SK-N-SH (cell line): Measurements from ENCODE around the gene FRMD1. TPM values are rescaled to one million over a fixed set of nuclear protein-coding genes. Genes with fewer than 3 reads are reported as not detected.

Experiments used
- CTCF ChIA-PET: fragments of 300-600, 350-600 bp; formaldehyde crosslinking; extraction: SDS; loops from one replicate; lab custom pipeline; 2021; lab: Yijun Ruan, JAX
- POLR2A ChIA-PET: fragments of 350-600 bp; sonication (Branson Sonifier 250); formaldehyde crosslinking; extraction: SDS; loops from one replicate; lab custom pipeline; 2020; ENCODE audit warnings: antibody characterized with exemption, inconsistent platforms; lab: Yijun Ruan, JAX
- DNase-seq: peaks from one replicate; pipeline ENCODE4 v3.0.0; 2012
- H2AFZ ChIP-seq: fragments of 200-600 bp; sonication (generic); 2 replicates; pipeline ENCODE4 v1.8.1; 2016; ENCODE audit warnings: antibody characterized with exemption, mild to moderate bottlenecking, low read depth
- H3F3A ChIP-seq: fragments of 200-600 bp; sonication (generic); replicated peaks from 2 replicates; pipeline ENCODE3; 2016; ENCODE audit warnings: antibody characterized with exemption, mild to moderate bottlenecking; ENCODE audit not compliant: insufficient read depth
- H3K27ac ChIP-seq, 2 experiments: fragments of 200-500 bp in 1 of 2; fragments of 200-600 bp in 1 of 2; sonication (Bioruptor generic) in 1 of 2; sonication (generic), shearing (Covaris generic) in 1 of 2; 2 replicates each; pipeline versions ENCODE4 v1.5.1 to v1.6.1; 2014 to 2016; ENCODE audit warnings: low read depth in 2 of 2, inconsistent platforms in 1 of 2, low read length in 1 of 2, mild to moderate bottlenecking in 1 of 2, mixed read lengths in 1 of 2
- H3K27me3 ChIP-seq: fragments of 200-600 bp; sonication (generic), shearing (Covaris generic); 2 replicates; pipeline ENCODE4 v1.6.1; 2016; ENCODE audit warnings: mixed run types; ENCODE audit not compliant: insufficient read depth
- H3K36me3 ChIP-seq, 2 experiments: fragments of 200-500 bp in 1 of 2; fragments of 200-600 bp in 1 of 2; sonication (Bioruptor generic) in 1 of 2; sonication (generic) in 1 of 2; replicated peaks in 1 of 2; 2 replicates each; pipeline versions ENCODE3 to v1.5.1; 2014 to 2016; ENCODE audit warnings: low read length in 1 of 2, mild to moderate bottlenecking in 1 of 2; ENCODE audit not compliant: insufficient read depth in 2 of 2, control insufficient read depth in 1 of 2
- H3K4me1 ChIP-seq, 2 experiments: fragments of 200-500 bp in 1 of 2; fragments of 200-600 bp in 1 of 2; sonication (Bioruptor generic) in 1 of 2; sonication (generic), shearing (Covaris generic) in 1 of 2; 2 replicates each; pipeline versions ENCODE4 v1.5.1 to v1.6.1; 2014 to 2016; ENCODE audit warnings: low read depth in 1 of 2, low read length in 1 of 2, mixed run types in 1 of 2; ENCODE audit not compliant: insufficient read depth in 2 of 2, control insufficient read depth in 1 of 2
- H3K4me2 ChIP-seq: fragments of 200-600 bp; sonication (generic), shearing (Covaris generic); 2 replicates; pipeline ENCODE4 v1.6.1; 2017; ENCODE audit warnings: mixed run types
- H3K4me3 ChIP-seq, 2 experiments: fragments of 200-500 bp in 1 of 2; fragments of 200-600 bp in 1 of 2; sonication (Bioruptor generic) in 1 of 2; sonication (generic), shearing (Covaris generic) in 1 of 2; 2 replicates each; pipeline versions ENCODE4 v1.5.1 to v1.8.1; 2014 to 2016; ENCODE audit warnings: low read depth in 2 of 2, inconsistent platforms in 1 of 2, low read length in 1 of 2, mild to moderate bottlenecking in 1 of 2, mixed read lengths in 1 of 2, moderate library complexity in 1 of 2
- H3K79me2 ChIP-seq: fragments of 200-600 bp; sonication (generic); 2 replicates; pipeline ENCODE4 v1.8.1; 2017; ENCODE audit warnings: mild to moderate bottlenecking; ENCODE audit not compliant: insufficient read depth
- H3K9ac ChIP-seq: fragments of 200-600 bp; sonication (generic); 2 replicates; pipeline ENCODE4 v1.6.1; 2017; ENCODE audit warnings: mixed run types
- H3K9me2 ChIP-seq: fragments of 200-600 bp; sonication (generic); 2 replicates; pipeline ENCODE4 v1.6.1; 2017; ENCODE audit warnings: mixed run types
- H3K9me3 ChIP-seq: fragments of 200-600 bp; sonication (generic); 2 replicates; pipeline ENCODE4 v1.6.1; 2017; ENCODE audit warnings: mixed run types, mild to moderate bottlenecking, moderate library complexity
- H4K20me1 ChIP-seq: fragments of 200-600 bp; sonication (generic); 2 replicates; pipeline ENCODE4 v1.6.1; 2017; ENCODE audit warnings: mild to moderate bottlenecking, mixed run types; ENCODE audit not compliant: insufficient read depth
- ELF1 ChIP-seq: IDR thresholded peaks from 2 replicates; pipeline ENCODE4 v1.4.0; 2012
- EP300 ChIP-seq, 2 experiments: IDR thresholded peaks; 2 replicates each; pipeline versions ENCODE4 v1.4.0 to v1.6.1; 2012; ENCODE audit warnings: borderline replicate concordance in 1 of 2, low read depth in 1 of 2, low read length in 1 of 2
- FOXM1 ChIP-seq: IDR thresholded peaks from 2 replicates; pipeline ENCODE4 v1.4.0; 2012; ENCODE audit warnings: low read depth, mild to moderate bottlenecking
- GABPA ChIP-seq: IDR thresholded peaks from 2 replicates; pipeline ENCODE4 v1.4.0; 2012; ENCODE audit warnings: low read depth, mild to moderate bottlenecking
- GATA2 ChIP-seq: sonication (generic); formaldehyde crosslinking; IDR thresholded peaks from 2 replicates; pipeline ENCODE4 v1.5.0; 2020; ENCODE audit warnings: mild to moderate bottlenecking, missing genetic modification reagents
- JUND ChIP-seq: IDR thresholded peaks from 2 replicates; pipeline ENCODE4 v1.4.0; 2012
- MEF2A ChIP-seq: IDR thresholded peaks from 2 replicates; pipeline ENCODE4 v1.4.0; 2012; ENCODE audit warnings: low read depth, borderline replicate concordance
- MXI1 ChIP-seq: IDR thresholded peaks from 2 replicates; pipeline ENCODE4 v1.6.1; 2012; ENCODE audit warnings: mild to moderate bottlenecking, low read depth, low read length, improper control_type of control experiment
- NFIC ChIP-seq: IDR thresholded peaks from 2 replicates; pipeline ENCODE4 v1.4.0; 2012; ENCODE audit warnings: borderline replicate concordance
- NRF1 ChIP-seq: IDR thresholded peaks from 2 replicates; pipeline ENCODE4 v1.6.1; 2012; ENCODE audit warnings: low read depth, mild to moderate bottlenecking, low read length
- RAD21 ChIP-seq: IDR thresholded peaks from 2 replicates; pipeline ENCODE4 v1.6.1; 2012; ENCODE audit warnings: mild to moderate bottlenecking, low read length
- RXRA ChIP-seq: IDR thresholded peaks from 2 replicates; pipeline ENCODE4 v1.4.0; 2012; ENCODE audit warnings: low read depth, mild to moderate bottlenecking, borderline replicate concordance
- SIN3A ChIP-seq: IDR thresholded peaks from 2 replicates; pipeline ENCODE4 v1.6.1; 2012; ENCODE audit warnings: low read depth, mild to moderate bottlenecking, low read length, moderate library complexity, borderline replicate concordance
- SMC3 ChIP-seq: IDR thresholded peaks from 2 replicates; pipeline ENCODE4 v1.6.1; 2012; ENCODE audit warnings: low read depth, low read length, improper control_type of control experiment
- TAF1 ChIP-seq: IDR thresholded peaks from 2 replicates; pipeline ENCODE4 v1.6.1; 2012; ENCODE audit warnings: low read depth, mild to moderate bottlenecking, low read length, moderate library complexity, borderline replicate concordance
- TEAD4 ChIP-seq: IDR thresholded peaks from 2 replicates; pipeline ENCODE4 v1.4.0; 2012; ENCODE audit warnings: mild to moderate bottlenecking, borderline replicate concordance; ENCODE audit not compliant: insufficient read depth
- WGBS: methylation state at CpG from one replicate; pipeline ENCODE4 v1.1.6; 2017; ENCODE audit warnings: low lambda C conversion rate; 5-methylcytosine and 5-hydroxymethylcytosine counted together
- polyA plus RNA-seq, 3 experiments: library from polyadenylated mRNA; depleted of rRNA; stranded (reverse); fragments of >200 nt; gene quantifications; 2 replicates each; pipeline ENCODE4 v1.2.3, GENCODE V29; 2012
- TF ChIP-seq, protein P1 (sequence below): IDR thresholded peaks from 2 replicates; pipeline ENCODE4; 2012
- TF ChIP-seq, protein P2 (sequence below): fragments of 150-350 bp; IDR thresholded peaks from 2 replicates; pipeline ENCODE4 v1.6.1; 2017; ENCODE audit warnings: antibody characterized with exemption, low read length, low read depth, borderline replicate concordance
- TF ChIP-seq, protein P3 (sequence below): IDR thresholded peaks from 2 replicates; pipeline ENCODE4 v1.4.0; 2012; ENCODE audit warnings: low read depth, borderline replicate concordance
- TF ChIP-seq, protein P4 (sequence below): fragments of 150-350 bp; IDR thresholded peaks from 2 replicates; pipeline ENCODE4 v1.6.1; 2016; ENCODE audit warnings: mild to moderate bottlenecking, low read depth, low read length
- TF ChIP-seq, protein P5 (sequence below): IDR thresholded peaks from 2 replicates; pipeline ENCODE4 v1.4.0; 2012; ENCODE audit warnings: low read depth, borderline replicate concordance

Gene FRMD1
- polyA plus RNA-seq, 1 of the 3 experiments (the other 2 are of a cell fraction): not detected

DNA sequence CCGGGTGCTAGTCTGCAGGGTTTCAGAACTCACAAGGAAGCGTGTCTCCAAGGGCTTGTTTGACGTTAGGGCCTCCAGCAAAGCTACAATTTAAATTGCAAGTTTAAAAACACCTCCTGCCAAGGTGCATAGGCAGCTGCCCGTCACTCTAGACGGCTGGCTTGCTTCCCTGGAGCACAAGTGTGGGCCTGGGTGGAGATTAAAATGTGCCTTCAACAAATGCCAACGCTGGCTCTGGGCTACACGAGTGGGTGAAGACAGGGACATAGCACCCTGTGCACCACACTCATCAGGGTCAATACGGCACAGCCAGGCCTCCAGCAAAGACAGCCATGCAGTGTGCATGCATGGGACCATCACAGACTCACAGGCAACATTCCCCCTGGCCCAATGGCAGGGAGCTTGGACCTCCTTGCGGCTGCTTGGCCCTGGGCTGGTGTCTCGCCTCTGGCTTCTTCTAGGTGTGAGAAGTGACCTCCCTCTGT is 48.4 kb upstream of the FRMD1 start:
- DNase-seq: no peak
- H3K36me3 ChIP-seq: no peaks in the 10 kb centered on the region
- 7% methylated on average over 9 of the region's 10 CpGs for WGBS
- H4K20me1 ChIP-seq: no peaks in the 10 kb centered on the region
- ChIA-PET POLR2A (no interaction called here), CTCF (interaction anchor here (1.6 kb wide), 1 partner anchor 67 kb away, joined by 5 read pairs; no protein-coding TSS in a partner anchor)
- H3F3A ChIP-seq: no peaks in the 10 kb centered on the region
- H3K4me1 ChIP-seq: no peaks in the 10 kb centered on the region
- no peak overlapping the region for H3K27ac ChIP-seq
- TF ChIP-seq NFIC (no peak), MEF2A (no peak), TEAD4 (no peak), RAD21 (no peak), SIN3A (no peak), RXRA (no peak), NRF1 (no peak), JUND (no peak), MXI1 (no peak), GATA2 (CRISPR knock-in tag) (no peak), TAF1 (no peak)
- TF ChIP-seq, protein P1, sequence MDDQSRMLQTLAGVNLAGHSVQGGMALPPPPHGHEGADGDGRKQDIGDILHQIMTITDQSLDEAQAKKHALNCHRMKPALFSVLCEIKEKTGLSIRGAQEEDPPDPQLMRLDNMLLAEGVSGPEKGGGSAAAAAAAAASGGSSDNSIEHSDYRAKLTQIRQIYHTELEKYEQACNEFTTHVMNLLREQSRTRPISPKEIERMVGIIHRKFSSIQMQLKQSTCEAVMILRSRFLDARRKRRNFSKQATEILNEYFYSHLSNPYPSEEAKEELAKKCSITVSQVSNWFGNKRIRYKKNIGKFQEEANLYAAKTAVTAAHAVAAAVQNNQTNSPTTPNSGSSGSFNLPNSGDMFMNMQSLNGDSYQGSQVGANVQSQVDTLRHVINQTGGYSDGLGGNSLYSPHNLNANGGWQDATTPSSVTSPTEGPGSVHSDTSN: no peak
- H3K4me3 ChIP-seq: no peak overlapping the region
- no peaks in the 10 kb centered on the region for H3K79me2 ChIP-seq
- peaks cover 3% of the 10 kb centered on the region; the same call in 1 of the 2 replicates for H3K9me3 ChIP-seq
- no peak overlapping the region for H3K9ac ChIP-seq
- H3K27me3 ChIP-seq: no peaks in the 10 kb centered on the region
- H3K4me2 ChIP-seq: no peak overlapping the region
- H3K9me2 ChIP-seq: no peaks in the 10 kb centered on the region
- H2AFZ ChIP-seq: no peak overlapping the region

DNA sequence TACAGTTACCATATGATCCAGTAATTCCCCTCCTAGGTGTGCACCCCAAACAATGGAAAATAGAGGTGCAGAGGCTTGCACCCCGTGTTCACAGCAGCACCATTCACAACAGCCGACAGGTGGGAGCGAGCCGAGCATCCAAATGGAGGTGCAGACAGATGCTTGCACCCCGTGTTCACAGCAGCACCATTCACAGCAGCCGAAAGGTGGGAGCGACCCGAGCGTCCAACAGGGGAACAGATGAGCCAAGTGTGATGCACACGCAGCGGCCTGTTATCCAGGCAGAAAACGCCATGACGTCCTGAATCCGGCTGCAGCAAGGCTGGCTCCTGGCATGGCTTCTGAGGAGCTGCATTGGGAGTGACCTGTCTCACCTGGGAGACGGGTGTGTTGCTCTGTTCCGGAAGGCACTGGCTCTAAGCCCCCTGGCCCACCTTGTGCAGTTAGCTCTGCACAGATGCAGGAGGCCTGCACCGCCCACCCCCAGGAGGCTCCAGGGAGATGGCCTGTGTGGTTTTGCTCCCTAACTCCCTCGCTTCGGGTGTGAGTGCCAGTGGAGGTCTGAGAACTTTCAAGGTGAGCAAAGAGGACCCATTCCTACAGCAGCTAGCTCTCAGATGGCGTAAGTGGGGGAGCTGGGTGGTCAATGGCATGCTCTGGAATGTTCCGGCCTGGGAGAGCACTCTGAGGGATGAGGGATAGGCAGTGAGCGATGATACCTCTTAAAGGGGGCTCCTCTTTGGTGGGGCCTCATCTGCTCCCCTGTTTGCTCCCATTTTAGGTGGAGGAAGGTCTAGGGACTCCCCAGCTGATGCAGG is 47.8 kb upstream of the FRMD1 start:
- H3K4me2 ChIP-seq: no peak overlapping the region
- no peaks in the 10 kb centered on the region for H4K20me1 ChIP-seq
- ChIA-PET POLR2A (no interaction called here), CTCF (interaction anchor here (1.6 kb wide), 1 partner anchor 66 kb away, joined by 5 read pairs; no protein-coding TSS in a partner anchor)
- H3K79me2 ChIP-seq: no peaks in the 10 kb centered on the region
- no peak for TF ChIP-seq MXI1
- no peak for TF ChIP-seq SMC3
- TF ChIP-seq TAF1: no peak
- TF ChIP-seq, protein P2, sequence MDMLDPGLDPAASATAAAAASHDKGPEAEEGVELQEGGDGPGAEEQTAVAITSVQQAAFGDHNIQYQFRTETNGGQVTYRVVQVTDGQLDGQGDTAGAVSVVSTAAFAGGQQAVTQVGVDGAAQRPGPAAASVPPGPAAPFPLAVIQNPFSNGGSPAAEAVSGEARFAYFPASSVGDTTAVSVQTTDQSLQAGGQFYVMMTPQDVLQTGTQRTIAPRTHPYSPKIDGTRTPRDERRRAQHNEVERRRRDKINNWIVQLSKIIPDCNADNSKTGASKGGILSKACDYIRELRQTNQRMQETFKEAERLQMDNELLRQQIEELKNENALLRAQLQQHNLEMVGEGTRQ: no peak
- no peak for TF ChIP-seq NRF1
- TF ChIP-seq RAD21: no peak
- TF ChIP-seq, protein P3, sequence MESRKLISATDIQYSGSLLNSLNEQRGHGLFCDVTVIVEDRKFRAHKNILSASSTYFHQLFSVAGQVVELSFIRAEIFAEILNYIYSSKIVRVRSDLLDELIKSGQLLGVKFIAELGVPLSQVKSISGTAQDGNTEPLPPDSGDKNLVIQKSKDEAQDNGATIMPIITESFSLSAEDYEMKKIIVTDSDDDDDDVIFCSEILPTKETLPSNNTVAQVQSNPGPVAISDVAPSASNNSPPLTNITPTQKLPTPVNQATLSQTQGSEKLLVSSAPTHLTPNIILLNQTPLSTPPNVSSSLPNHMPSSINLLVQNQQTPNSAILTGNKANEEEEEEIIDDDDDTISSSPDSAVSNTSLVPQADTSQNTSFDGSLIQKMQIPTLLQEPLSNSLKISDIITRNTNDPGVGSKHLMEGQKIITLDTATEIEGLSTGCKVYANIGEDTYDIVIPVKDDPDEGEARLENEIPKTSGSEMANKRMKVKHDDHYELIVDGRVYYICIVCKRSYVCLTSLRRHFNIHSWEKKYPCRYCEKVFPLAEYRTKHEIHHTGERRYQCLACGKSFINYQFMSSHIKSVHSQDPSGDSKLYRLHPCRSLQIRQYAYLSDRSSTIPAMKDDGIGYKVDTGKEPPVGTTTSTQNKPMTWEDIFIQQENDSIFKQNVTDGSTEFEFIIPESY: no peak
- TF ChIP-seq EP300 (IDR thresholded peaks at IDR 0.05; ENCODE audit: borderline replicate concordance in 1 of 2, low read depth in 1 of 2, low read length in 1 of 2): no peak
- TF ChIP-seq, protein P4, sequence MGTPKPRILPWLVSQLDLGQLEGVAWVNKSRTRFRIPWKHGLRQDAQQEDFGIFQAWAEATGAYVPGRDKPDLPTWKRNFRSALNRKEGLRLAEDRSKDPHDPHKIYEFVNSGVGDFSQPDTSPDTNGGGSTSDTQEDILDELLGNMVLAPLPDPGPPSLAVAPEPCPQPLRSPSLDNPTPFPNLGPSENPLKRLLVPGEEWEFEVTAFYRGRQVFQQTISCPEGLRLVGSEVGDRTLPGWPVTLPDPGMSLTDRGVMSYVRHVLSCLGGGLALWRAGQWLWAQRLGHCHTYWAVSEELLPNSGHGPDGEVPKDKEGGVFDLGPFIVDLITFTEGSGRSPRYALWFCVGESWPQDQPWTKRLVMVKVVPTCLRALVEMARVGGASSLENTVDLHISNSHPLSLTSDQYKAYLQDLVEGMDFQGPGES: no peak
- TF ChIP-seq FOXM1: no peak
- TF ChIP-seq ELF1: no peak
- no peak for TF ChIP-seq TEAD4
- TF ChIP-seq GATA2 (CRISPR knock-in tag): no peak
- TF ChIP-seq, protein P5, sequence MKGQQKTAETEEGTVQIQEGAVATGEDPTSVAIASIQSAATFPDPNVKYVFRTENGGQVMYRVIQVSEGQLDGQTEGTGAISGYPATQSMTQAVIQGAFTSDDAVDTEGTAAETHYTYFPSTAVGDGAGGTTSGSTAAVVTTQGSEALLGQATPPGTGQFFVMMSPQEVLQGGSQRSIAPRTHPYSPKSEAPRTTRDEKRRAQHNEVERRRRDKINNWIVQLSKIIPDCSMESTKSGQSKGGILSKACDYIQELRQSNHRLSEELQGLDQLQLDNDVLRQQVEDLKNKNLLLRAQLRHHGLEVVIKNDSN: no peak
- no peak for TF ChIP-seq GABPA
- no peak for TF ChIP-seq JUND
- H2AFZ ChIP-seq: no peak overlapping the region
- H3K9me3 ChIP-seq: peaks cover 3% of the 10 kb centered on the region; the same call in 1 of the 2 replicates
- no peak overlapping the region for H3K4me3 ChIP-seq
- H3F3A ChIP-seq: no peaks in the 10 kb centered on the region
- no peak overlapping the region for H3K9ac ChIP-seq
- H3K27me3 ChIP-seq: no peaks in the 10 kb centered on the region
- H3K27ac ChIP-seq: no peak overlapping the region
- 31% methylated on average over 8 of the region's 22 CpGs for WGBS
- no peaks in the 10 kb centered on the region for H3K9me2 ChIP-seq
- H3K4me1 ChIP-seq: no peaks in the 10 kb centered on the region
- DNase-seq: no peak
- no peaks in the 10 kb centered on the region for H3K36me3 ChIP-seq
